Erythroblast (primary cell): ENCODE measurements around the gene CRYM.
"Not testable (repeated sequence)": the region's sequence is repeated elsewhere in the genome, so short reads cannot be mapped to it uniquely, and the experiment has no call there.

Experiments used
- DNase-seq, 2 experiments: peaks; one replicate each; lab custom pipeline; 2025; lab: John Stamatoyannopoulos, UW
- GATA1 ChIP-seq: IDR thresholded peaks from 2 replicates; pipeline ENCODE4 v1.6.1; 2011; ENCODE audit warnings: low read depth, mild to moderate bottlenecking, control low read depth, low read length, moderate library complexity
- POLR2A ChIP-seq: IDR thresholded peaks from 2 replicates; pipeline ENCODE4 v1.6.1; 2011; ENCODE audit warnings: mild to moderate bottlenecking, low read length

Gene CRYM

GRCh38 chr16:21300309-21301167, 22.4 kb upstream of the CRYM start:
- peak; percentile 93 to 96 for DNase-seq
- TF ChIP-seq POLR2A = no peak
- TF ChIP-seq GATA1 = no peak

GRCh38 chr16:21289789-21290188, 11.7 kb upstream of the CRYM start:
- DNase-seq = not testable (repeated sequence)

- no peak for TF ChIP-seq GATA1
- TF ChIP-seq POLR2A = no peak
These were observed 7.2 kb upstream of the CRYM start for GRCh38 chr16:21285314-21285713.

GRCh38 chr16:21284414-21284813, 6.3 kb upstream of the CRYM start:
- no peak for DNase-seq
- TF ChIP-seq GATA1 (no peak), POLR2A (no peak)

More at GRCh38 chr16:21285314-21285713, 7.2 kb upstream of the CRYM start:
- DNase-seq = no peak

GRCh38 chr16:21283521-21284289, 5.6 kb upstream of the CRYM start:
- DNase-seq = peak; percentile 66 to 67
- TF ChIP-seq POLR2A = no peak
- TF ChIP-seq GATA1 = no peak

GRCh38 chr16:21281698-21282389, 3.8 kb upstream of the CRYM start:
- TF ChIP-seq POLR2A = no peak
- no peak for TF ChIP-seq GATA1
- DNase-seq = no peak

- TF ChIP-seq GATA1 = no peak
- no peak for DNase-seq
These were observed 1.4 kb upstream of the CRYM start for GRCh38 chr16:21279501-21279900.

GRCh38 chr16:21277045-21277926, 804 bp downstream of the CRYM start:
- peak; percentile 19 to 34 for DNase-seq
- TF ChIP-seq POLR2A = no peak
- no peak for TF ChIP-seq GATA1

- TF ChIP-seq GATA1 = no peak
- no peak for TF ChIP-seq POLR2A
- DNase-seq = no peak
These were observed 2.0 kb downstream of the CRYM start for GRCh38 chr16:21276090-21276489.

GRCh38 chr16:21275529-21275928, 2.6 kb downstream of the CRYM start:
- no peak for DNase-seq
- no peak for TF ChIP-seq POLR2A
- TF ChIP-seq GATA1 = no peak

- DNase-seq = no peak
- TF ChIP-seq GATA1 = no peak
- TF ChIP-seq POLR2A = no peak
These were observed 3.8 kb downstream of the CRYM start for GRCh38 chr16:21274172-21274726.

- DNase-seq = not testable (repeated sequence)
These were observed 5.3 kb downstream of the CRYM start for GRCh38 chr16:21272763-21273162.

GRCh38 chr16:21272253-21272652, 5.8 kb downstream of the CRYM start:
- DNase-seq = no peak
- no peak for TF ChIP-seq POLR2A
- TF ChIP-seq GATA1 = no peak
